Endothelial cell of umbilical vein (primary cell): ENCODE measurements around the gene CNOT9. TPM values are rescaled to one million over a fixed set of nuclear protein-coding genes. Genes with fewer than 3 reads are reported as not detected.

Experiments
- BruUV-seq: library from RNA; stranded (reverse); fragments of 400-500 nt; replicated peaks from 2 replicates; lab custom pipeline; 2021; lab: Mats Ljungman, UMichigan
- CTCF ChIA-PET: fragments of 300-600, 350-600 bp; sonication (Branson Sonifier 250); formaldehyde crosslinking; loops from one replicate; lab custom pipeline; 2021; ENCODE audit warnings: antibody characterized with exemption, inconsistent platforms; lab: Charles Lee
- POLR2A ChIA-PET: fragments of 300-600, 350-600 bp; sonication (Branson Sonifier 250); formaldehyde crosslinking; loops from one replicate; lab custom pipeline; 2021; ENCODE audit warnings: antibody characterized with exemption, inconsistent platforms; lab: Charles Lee
- DNase-seq: peaks from one replicate; pipeline ENCODE4 v3.0.0-alpha.2; 2011; ENCODE audit warnings: low read depth, low spot score
- FAIRE-seq: peaks from 2 replicates; lab custom pipeline; 2011; peaks lifted over from hg19 to GRCh38; lab: Jason Lieb, UNC
- H2AFZ ChIP-seq: 2 replicates; pipeline ENCODE4 v1.6.0; 2012; ENCODE audit warnings: low read depth, low read length, control low read depth, inconsistent platforms
- H3K27ac ChIP-seq: 2 replicates; pipeline ENCODE4 v1.5.1; 2011; ENCODE audit warnings: low read depth, mild to moderate bottlenecking, control low read depth, low read length, moderate library complexity; ENCODE audit not compliant: insufficient read depth
- H3K27me3 ChIP-seq, 2 experiments: 2 replicates each; pipeline versions ENCODE4 v1.6.0 to v1.6.1; 2011; ENCODE audit warnings: low read length in 2 of 2, mixed read lengths in 1 of 2; ENCODE audit not compliant: control insufficient read depth in 2 of 2, insufficient read depth in 2 of 2
- H3K36me3 ChIP-seq, 2 experiments: 2 replicates in 1 of 2; 3 replicates in 1 of 2; pipeline ENCODE4 v1.5.1; 2011; ENCODE audit warnings: low read length in 2 of 2, mild to moderate bottlenecking in 1 of 2, moderate library complexity in 1 of 2; ENCODE audit not compliant: control insufficient read depth in 2 of 2, insufficient read depth in 2 of 2; ENCODE audit errors: extremely low read depth in 1 of 2
- H3K4me1 ChIP-seq: 3 replicates; pipeline ENCODE4 v1.5.1; 2011; ENCODE audit warnings: mild to moderate bottlenecking, low read length; ENCODE audit not compliant: control insufficient read depth, insufficient read depth; ENCODE audit errors: extremely low read depth
- H3K4me2 ChIP-seq: 2 replicates; pipeline ENCODE4 v1.6.1; 2011; ENCODE audit warnings: low read length, control low read depth, mixed read lengths; ENCODE audit not compliant: insufficient read depth
- H3K4me3 ChIP-seq, 3 experiments: fragments of 200-600 bp in 1 of 3; sonication (generic), shearing (Covaris generic) in 1 of 3; replicated peaks in 1 of 3; 2 replicates each; pipeline ENCODE4 v1.5.1; 2011 to 2016; ENCODE audit warnings: control low read depth in 3 of 3, low read length in 3 of 3, mild to moderate bottlenecking in 2 of 3, inconsistent platforms in 1 of 3, low read depth in 1 of 3, moderate library complexity in 1 of 3; ENCODE audit not compliant: insufficient read depth in 1 of 3
- H3K79me2 ChIP-seq: 2 replicates; pipeline ENCODE4 v1.6.0; 2012; ENCODE audit warnings: low read length, inconsistent platforms; ENCODE audit not compliant: control insufficient read depth, insufficient read depth
- H3K9ac ChIP-seq: replicated peaks from 2 replicates; pipeline ENCODE3; 2011; ENCODE audit warnings: low read length, control low read depth; ENCODE audit not compliant: insufficient read depth; ENCODE audit errors: extremely low read depth
- H3K9me1 ChIP-seq: replicated peaks from 3 replicates; pipeline ENCODE4 v1.6.0; 2011; ENCODE audit warnings: mild to moderate bottlenecking, low read length; ENCODE audit not compliant: control insufficient read depth, insufficient read depth; ENCODE audit errors: extremely low read depth
- H3K9me3 ChIP-seq: replicated peaks from 2 replicates; pipeline ENCODE4 v1.5.1; 2012; ENCODE audit warnings: low read length, inconsistent platforms; ENCODE audit not compliant: control insufficient read depth, insufficient read depth
- H4K20me1 ChIP-seq: replicated peaks from 2 replicates; pipeline ENCODE3; 2011; ENCODE audit warnings: mild to moderate bottlenecking, low read length; ENCODE audit not compliant: control insufficient read depth, insufficient read depth; ENCODE audit errors: extremely low read depth
- EZH2 ChIP-seq: IDR thresholded peaks from 2 replicates; pipeline ENCODE4 v1.6.1; 2012; ENCODE audit warnings: borderline replicate concordance, low read depth, mild to moderate bottlenecking, moderate library complexity, low read length, inconsistent platforms; ENCODE audit not compliant: severe bottlenecking
- FOS ChIP-seq: IDR thresholded peaks from 2 replicates; pipeline ENCODE4 v1.6.1; 2011; ENCODE audit warnings: mild to moderate bottlenecking, low read length, moderate library complexity, borderline replicate concordance; ENCODE audit not compliant: insufficient read depth
- GATA2 ChIP-seq: IDR thresholded peaks from 2 replicates; pipeline ENCODE4 v1.7.0; 2011; ENCODE audit warnings: low read depth, mild to moderate bottlenecking, moderate library complexity, mixed read lengths, low read length; ENCODE audit not compliant: insufficient read length, insufficient read depth
- JUN ChIP-seq: IDR thresholded peaks from 2 replicates; pipeline ENCODE4 v1.6.1; 2011; ENCODE audit warnings: borderline replicate concordance, low read depth; ENCODE audit not compliant: insufficient read length, insufficient read depth
- MYC ChIP-seq: IDR thresholded peaks from one replicate; pipeline ENCODE4 v1.6.1; 2011; ENCODE audit warnings: mild to moderate bottlenecking, low read depth, low read length
- POLR2A ChIP-seq: IDR thresholded peaks from 2 replicates; pipeline ENCODE4 v1.6.1; 2012; ENCODE audit warnings: low read depth, mild to moderate bottlenecking, control low read depth, low read length
- POLR2AphosphoS5 ChIP-seq: IDR thresholded peaks from 2 replicates; pipeline ENCODE4 v1.6.1; 2012; ENCODE audit warnings: low read depth, mild to moderate bottlenecking, control low read depth, low read length, moderate library complexity; ENCODE audit not compliant: insufficient read depth
- dilution Hi-C: fragments of 300-500 bp; cut with MboI; formaldehyde crosslinking; loops from one replicate; pipeline ENCODE4 v1.15.0; 2019; ENCODE audit warnings: low sequenced_read_pairs; ENCODE audit not compliant: extremely low pct_ligation_motif_present
- intact Hi-C: fragments of 100-400 bp; cut with micrococcal nuclease; formaldehyde crosslinking; loops from one replicate; pipeline ENCODE4 v1.10.0; 2022
- polyA plus RNA-seq, 4 experiments: library from polyadenylated mRNA; depleted of rRNA in 3 of 4; stranded (reverse) in 3 of 4; unstranded in 1 of 4; fragments of >200 nt; gene quantifications; 2 replicates each; pipeline versions ENCODE4 v1.2.1 to v1.2.3, GENCODE V29; 2011 to 2012; ENCODE audit warnings: missing spikeins in 1 of 4
- total RNA-seq: library from RNA; stranded (reverse); gene quantifications from 2 replicates; pipeline ENCODE4 v1.2.3, GENCODE V29; 2021
- TF ChIP-seq, protein P1 (sequence below): IDR thresholded peaks from 2 replicates; pipeline ENCODE4 v1.6.1; 2011; ENCODE audit not compliant: insufficient read depth, insufficient read length
- TF ChIP-seq, protein P2 (sequence below), 2 donors: IDR thresholded peaks; 1 replicate in 1 of 2; 2 replicates in 1 of 2; pipeline ENCODE4 v1.5.1; 2011; ENCODE audit warnings: low read length in 2 of 2, mild to moderate bottlenecking in 2 of 2, moderate library complexity in 2 of 2, control low read depth in 1 of 2, inconsistent platforms in 1 of 2, low read depth in 1 of 2; ENCODE audit not compliant: insufficient read depth in 1 of 2; ENCODE audit errors: extremely low read depth in 1 of 2

Gene CNOT9
- total and polyA plus RNA-seq, 2 donors (not counting 3 experiments of a cell fraction or from before 2014, with no cell fraction given) = 53.2 to 68.9 TPM

DNA sequence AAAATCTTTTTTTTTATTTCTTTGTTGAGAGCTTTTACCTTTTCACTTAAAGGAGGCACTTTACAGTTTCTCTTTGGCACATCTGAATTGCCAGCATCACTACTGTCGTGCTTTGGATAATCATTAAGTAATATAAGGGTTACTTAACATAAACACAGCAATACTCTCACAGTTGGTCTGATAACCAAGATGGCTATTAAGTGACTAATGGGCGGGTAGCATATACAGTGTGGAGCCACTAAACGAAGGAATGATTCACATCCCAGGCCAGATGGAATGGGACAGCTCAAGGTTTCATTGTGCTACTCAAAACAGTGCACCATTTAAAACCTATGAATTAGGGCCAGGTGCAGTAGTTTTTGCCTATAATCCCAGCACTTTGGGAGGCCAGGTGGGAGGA is 28.6 kb upstream of the CNOT9 start:
- Histone ChIP-seq H2AFZ (no peak overlapping the region), H3K9me1 (no peaks in the 10 kb centered on the region), H3K9me3 (no peaks in the 10 kb centered on the region), H3K79me2 (no peaks in the 10 kb centered on the region), H3K27me3 (no peaks in the 10 kb centered on the region), H3K4me2 (no peak overlapping the region), H4K20me1 (no peaks in the 10 kb centered on the region), H3K27ac (no peak overlapping the region), H3K36me3 (peaks cover 10 to 12% of the 10 kb centered on the region in 2 experiments), H3K4me3 (no peak overlapping the region), H3K4me1 (no peaks in the 10 kb centered on the region), H3K9ac (no peak overlapping the region)
- ChIA-PET CTCF (no interaction called here), POLR2A (no interaction called here)
- dilution Hi-C loops = no loop called here
- no peak for TF ChIP-seq POLR2AphosphoS5
- TF ChIP-seq, protein P1, sequence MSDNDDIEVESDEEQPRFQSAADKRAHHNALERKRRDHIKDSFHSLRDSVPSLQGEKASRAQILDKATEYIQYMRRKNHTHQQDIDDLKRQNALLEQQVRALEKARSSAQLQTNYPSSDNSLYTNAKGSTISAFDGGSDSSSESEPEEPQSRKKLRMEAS = no peak
- no peak for TF ChIP-seq JUN
- TF ChIP-seq GATA2 = no peak
- no peak for TF ChIP-seq POLR2A
- TF ChIP-seq, protein P2, sequence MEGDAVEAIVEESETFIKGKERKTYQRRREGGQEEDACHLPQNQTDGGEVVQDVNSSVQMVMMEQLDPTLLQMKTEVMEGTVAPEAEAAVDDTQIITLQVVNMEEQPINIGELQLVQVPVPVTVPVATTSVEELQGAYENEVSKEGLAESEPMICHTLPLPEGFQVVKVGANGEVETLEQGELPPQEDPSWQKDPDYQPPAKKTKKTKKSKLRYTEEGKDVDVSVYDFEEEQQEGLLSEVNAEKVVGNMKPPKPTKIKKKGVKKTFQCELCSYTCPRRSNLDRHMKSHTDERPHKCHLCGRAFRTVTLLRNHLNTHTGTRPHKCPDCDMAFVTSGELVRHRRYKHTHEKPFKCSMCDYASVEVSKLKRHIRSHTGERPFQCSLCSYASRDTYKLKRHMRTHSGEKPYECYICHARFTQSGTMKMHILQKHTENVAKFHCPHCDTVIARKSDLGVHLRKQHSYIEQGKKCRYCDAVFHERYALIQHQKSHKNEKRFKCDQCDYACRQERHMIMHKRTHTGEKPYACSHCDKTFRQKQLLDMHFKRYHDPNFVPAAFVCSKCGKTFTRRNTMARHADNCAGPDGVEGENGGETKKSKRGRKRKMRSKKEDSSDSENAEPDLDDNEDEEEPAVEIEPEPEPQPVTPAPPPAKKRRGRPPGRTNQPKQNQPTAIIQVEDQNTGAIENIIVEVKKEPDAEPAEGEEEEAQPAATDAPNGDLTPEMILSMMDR (IDR thresholded peaks at IDR 0.05; ENCODE audit: extremely low read depth in 1 of 2, insufficient read depth in 1 of 2, low read depth in 1 of 2, low read length in 2 of 2) = no peak
- TF ChIP-seq FOS = no peak
- no peak for TF ChIP-seq EZH2
- TF ChIP-seq MYC = no peak
- no TSS peak for BruUV-seq
- FAIRE-seq (no peak), DNase-seq (no peak)
- intact Hi-C loops = no loop called here
